NCI-H446 treated with DMSO at 0.1 percent for 48 hours (cell line): ENCODE results near the gene PPCDC.

Source experiments
- DNase-seq: peaks from one replicate; lab custom pipeline; 2025; lab: John Stamatoyannopoulos, UW

PPCDC gene, protein sequence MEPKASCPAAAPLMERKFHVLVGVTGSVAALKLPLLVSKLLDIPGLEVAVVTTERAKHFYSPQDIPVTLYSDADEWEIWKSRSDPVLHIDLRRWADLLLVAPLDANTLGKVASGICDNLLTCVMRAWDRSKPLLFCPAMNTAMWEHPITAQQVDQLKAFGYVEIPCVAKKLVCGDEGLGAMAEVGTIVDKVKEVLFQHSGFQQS

DNA sequence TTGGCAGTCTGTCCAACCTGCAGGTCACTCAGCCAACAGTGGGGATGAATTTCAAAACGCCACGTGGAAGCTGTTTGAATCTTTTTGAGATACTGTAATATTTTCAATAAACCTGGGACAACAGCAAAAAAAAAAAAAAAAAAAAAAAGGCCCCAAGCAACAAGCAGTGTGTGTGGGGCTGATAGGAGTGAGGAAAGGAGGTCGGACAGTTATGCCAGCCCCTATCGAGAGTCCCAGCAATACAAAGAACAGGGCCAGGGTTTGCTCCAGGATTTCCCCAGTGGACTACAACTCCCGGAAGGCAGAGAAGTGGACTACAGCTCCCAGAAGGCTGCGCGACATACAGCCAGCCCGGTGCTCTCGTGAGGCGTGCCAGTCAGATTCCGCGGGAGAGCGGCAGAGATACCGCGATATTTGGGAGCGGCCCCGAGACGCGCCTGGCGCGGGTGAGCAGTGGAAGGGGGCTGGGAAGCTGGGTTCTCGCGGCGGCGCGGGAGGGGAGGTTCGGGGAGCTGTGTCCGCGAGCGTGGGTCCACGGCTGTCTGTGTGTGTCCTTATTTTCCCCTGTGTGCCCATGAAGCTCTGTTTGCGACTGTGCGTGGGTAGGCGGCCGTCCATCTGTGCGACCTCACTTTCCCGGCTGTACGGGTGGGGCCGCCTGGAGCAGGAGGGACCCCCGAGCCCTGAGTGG, at the start of gene PPCDC:
PPCDC (plus strand) TSS at position 410 of the 691 bp plus-strand sequence. CDS start 4,729 bp downstream, outside the sequence.
- DNase-seq = peak; percentile 95

DNA sequence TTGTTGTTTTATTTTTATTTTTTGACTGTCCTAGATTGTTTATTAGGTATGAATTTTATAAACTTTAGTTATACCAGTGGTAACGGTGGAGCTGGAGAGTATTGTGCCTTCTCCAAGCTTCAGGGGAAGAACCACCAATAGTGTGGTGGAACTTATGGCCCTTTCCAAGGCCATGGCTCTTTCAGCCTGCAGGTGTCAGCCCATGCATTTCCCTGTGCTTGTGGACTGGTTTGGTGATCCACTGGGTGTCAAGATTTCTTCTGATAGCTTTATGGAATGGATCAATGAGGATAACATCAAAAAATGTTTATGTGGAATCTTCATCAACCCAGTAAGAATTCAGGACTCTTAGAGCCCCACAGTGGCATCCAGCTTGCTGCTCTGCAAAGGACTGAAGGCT, 47.2 kb upstream of the PPCDC start:
- no peak for DNase-seq

DNA sequence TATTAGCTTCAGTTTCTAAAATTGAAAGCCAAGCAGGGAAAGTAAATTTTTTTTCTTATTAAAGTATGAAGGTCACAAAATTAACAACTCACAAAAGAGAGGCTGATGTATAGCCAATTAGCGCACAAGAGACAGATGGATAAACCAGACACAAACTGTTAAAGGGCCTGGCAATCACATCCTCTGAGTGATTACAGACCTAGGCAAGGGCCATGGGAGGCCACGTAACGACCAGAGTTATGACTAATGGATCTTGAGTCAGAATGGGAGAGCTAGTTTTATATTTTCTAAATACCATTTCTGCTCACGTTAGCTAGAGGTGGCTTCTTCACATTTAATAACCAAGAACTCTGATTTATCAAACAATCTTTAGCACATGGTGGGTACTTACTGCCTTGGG, 45.8 kb upstream of the PPCDC start:
- no peak for DNase-seq

DNA sequence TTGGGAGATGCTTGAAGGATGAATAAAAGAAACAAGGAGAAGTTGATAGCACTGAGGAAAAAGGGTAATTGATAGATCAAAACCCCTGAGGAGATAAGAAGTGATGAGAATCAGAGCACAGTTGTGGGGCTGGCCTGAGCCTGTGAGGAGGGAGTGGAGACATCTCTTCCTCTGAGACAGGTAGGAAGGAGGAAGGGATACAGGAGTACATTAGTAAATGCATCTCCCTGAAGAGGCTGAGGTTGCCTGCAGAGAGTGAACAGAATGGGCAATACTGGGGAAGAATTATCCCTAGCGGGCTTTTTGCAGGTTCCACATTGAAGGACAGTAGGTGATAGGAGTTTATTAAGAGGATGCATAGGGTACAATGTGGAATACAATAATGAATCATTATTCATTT, 45.3 kb upstream of the PPCDC start:
- no peak for DNase-seq

DNA sequence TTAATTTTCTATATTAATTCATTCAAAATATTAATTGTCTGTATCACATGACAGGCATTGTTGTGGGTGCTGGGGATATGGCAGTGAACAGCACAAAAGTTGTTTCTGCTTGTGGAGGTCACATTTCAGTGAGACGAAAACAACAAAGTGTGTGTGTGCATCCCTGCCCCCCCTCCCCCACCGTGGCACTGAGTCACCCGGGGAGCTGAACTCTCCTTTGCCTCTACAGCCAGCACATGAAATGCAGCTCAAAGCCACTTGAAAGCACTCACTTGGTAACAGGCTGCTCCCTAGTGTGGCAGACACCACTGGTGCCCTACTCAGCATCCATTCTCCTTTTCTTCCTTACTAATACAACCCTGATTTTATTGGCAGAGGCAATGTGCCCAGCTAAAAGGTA, 44.9 kb upstream of the PPCDC start:
- DNase-seq = no peak

- no peak for DNase-seq
These were observed 41.2 kb upstream of the PPCDC start for GRCh38 chr15:74982183-74982582.

DNA sequence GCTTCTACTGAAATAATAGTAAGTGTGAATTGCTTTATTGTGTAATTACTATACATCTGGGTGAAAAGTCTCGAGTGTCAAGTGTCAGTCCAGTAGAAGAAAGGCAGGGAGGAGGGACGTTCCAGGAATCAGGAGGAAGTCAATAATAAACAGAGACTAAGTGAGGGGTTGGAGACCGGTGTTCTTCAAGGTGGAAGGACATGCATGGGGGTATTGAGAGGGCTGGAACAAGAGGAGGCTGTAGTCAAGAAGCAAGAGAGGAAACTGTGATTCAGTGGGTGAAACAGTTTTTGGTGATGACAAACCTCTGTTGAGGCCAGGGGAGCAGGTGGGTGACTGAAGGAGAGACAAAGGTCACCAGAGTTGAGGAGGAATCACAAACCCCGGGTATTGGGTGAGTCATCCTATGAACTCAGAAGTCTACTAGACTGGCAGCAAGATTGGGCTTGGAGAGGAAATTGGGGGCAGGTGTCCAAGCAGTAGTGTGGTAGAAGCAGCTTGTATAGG, 39.6 kb upstream of the PPCDC start:
- DNase-seq = no peak

DNA sequence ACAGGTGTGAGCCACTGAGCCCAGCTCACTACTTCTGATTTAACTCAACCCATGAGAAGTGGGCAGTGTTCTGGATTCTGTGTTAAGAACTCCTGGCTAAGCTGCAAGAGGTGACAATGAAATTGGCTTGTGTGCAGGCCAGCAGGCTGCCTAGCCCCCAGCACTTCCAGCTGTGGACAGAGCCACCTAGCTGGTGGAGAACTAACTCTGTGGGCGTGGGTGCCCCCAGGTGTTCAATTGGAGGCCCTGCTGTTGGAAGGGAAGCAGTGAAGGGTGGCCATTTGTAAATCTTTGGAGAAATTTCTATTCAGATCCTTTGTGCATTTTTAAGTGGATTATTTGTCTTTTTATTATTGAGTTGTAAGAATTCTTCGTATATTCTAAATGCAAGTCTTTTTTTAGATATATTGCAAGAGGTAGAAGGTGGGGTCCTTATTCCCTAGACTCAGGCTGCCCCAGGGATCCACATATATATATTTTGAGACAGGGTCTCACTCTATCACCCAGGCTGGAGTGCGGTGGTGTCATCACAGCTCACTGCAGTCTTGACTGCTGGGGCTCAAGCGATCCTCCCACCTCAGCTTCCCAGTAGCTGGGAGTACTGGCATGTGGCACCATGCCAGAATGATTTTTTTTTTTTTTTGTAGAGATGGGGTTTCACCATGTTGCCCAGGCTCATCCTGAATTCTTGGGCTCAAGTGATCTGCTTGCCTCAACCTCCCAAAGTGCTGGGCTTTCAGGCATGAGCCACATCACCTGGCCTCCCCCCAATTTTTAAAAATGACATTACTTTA, 35.2 kb upstream of the PPCDC start:
- DNase-seq = no peak

GRCh38 chr15:74989527-74989926, 33.9 kb upstream of the PPCDC start:
- no peak for DNase-seq

DNA sequence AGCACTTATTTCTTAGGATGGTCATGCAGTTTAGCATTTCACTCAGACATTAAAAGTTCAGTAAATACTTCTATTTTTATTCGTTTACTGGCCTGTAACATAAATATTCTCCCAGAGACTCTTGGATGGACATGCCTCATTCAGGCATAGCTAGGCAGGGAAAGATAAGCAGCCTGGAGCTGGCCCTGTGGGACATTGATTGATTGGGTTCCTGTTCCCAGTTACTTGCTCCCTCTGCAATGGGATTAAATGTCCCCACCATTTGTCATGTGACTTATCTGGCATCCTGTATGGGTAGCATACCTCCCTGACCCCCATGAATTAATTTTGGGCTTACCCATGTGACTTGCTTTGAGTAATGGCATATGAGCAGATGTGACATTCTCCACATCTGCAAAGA, 30.8 kb upstream of the PPCDC start:
- no peak for DNase-seq

GRCh38 chr15:74994236-74994635, 29.2 kb upstream of the PPCDC start:
- no peak for DNase-seq

DNA sequence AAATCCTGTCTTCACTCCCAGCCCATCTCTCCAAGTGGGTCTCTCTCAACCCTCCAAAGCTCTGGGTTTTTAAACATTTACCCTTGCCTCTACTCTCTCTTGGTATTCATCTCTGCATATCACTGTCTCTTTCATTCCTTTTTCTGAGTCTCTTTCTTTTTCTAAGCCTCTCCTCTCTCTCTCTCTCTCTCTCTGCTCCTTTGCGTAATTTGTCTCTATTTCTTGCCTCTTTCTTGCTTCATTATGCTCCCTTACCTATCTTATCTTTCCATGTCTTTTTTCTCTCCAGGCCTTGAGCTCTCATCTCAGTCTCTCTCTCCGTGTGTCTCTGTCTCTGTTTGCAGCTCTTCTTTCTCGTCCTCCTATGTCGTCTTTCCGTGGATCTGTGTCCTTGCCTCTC, 28.7 kb upstream of the PPCDC start:
- DNase-seq = no peak

DNA sequence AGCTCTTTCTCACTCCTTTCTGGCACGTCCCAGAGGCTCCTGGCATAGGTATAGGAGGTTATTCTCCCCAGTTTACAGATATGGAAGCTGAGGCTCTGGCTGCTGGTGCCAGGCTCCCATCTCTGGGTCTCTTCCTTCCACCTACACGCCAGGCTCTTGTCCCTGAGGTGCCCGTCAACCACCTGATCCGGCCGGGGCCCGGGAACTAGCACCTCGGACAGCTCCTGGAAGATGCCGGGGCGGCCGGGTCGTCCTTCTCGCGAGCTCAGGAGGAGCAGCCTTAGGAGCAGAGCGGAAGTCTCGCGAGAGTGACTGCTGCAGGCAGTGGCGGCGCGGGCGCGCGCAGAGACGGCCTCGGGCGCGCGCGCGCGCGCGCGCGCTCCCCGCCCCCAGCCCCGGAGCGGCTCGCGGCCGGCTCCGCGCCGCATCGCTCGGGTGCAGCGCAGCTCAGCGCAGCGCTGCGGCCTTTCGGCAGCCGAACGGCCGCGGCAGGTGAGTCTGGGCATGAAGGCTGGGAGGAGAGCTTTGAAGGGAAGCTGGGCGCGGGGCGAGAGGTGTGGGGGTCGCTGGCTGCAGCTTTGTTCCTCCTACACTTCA, 28.1 kb upstream of the PPCDC start, which contains the start of gene SCAMP5:
SCAMP5 (plus strand) TSS at position 382 of the 597 bp plus-strand sequence. CDS start 16,277 bp downstream, outside the sequence.
- DNase-seq = peak; percentile 85

DNA sequence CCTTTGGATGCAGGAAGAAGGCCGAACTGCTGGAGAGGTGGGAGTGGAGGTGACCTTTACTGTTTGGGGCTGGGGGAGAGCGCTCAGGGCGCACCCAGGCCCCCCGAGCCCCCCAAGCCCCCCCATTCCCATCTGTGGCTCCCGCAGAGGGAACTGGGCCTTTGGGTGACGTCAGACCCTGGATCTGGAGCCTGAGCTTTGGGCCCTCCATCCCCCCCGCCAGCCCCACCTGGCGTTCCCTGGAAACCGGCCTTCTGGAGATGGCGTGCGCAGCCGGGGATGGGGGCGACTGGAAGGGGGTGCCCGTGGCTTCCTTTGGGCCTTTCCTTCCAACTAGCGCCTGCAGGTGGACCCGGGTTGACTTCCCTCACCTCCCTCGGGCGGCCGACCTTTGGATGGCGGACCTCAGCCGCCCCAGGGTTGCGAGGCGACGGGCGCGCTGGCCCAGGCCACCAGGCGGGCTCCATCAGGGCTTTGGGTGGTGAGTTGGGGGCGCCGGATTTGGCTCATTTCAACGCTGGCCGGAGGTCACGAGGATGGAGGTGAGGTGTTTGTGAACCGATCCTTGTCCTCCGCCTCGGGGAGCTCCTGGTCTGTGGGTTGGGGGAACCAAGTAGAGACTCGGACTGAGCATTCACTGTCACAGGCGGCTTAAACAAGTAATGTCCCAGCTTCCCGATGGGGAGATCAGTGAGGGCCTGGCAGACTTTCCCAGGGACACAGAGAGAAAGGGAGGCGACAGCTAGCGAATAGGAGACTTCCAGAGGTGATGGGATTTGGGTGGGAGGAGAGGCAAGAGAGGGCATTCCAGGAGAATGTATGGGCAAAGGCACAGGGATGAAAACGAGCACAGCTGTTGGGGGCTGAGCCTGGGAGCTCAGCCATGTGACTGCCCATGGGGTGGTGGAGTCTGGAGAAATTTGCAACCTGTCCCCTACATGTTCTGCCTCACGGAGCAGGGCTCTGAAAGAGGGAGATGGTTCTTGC, 27.3 kb upstream of the PPCDC start:
- peak; percentile 33 for DNase-seq

DNA sequence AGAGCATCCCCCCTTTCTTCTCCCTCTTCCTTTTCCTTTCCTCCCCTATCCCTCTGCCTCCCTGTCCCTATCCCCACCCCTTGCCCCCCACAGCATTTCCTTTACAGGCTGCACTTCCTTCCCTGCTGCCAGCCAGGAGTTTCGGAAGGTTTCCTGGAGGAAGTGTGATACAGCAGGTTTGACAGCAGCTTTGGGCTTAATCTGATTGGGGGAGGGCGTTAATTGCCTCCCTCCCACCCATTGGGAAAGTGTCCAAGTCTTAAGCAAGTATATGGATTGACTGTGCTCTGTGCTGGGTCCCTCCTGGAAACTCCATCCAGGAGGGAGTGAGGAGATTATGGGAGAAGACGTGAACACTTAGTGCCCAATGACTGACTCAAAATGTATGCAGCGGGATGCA, 26.2 kb upstream of the PPCDC start:
- no peak for DNase-seq

- DNase-seq = no peak
These were observed 25.8 kb upstream of the PPCDC start for GRCh38 chr15:74997543-74997942.

- DNase-seq = no peak
These were observed 22.1 kb upstream of the PPCDC start for GRCh38 chr15:75001310-75001709.

GRCh38 chr15:75002398-75002797, 21.0 kb upstream of the PPCDC start:
- DNase-seq = no peak

DNA sequence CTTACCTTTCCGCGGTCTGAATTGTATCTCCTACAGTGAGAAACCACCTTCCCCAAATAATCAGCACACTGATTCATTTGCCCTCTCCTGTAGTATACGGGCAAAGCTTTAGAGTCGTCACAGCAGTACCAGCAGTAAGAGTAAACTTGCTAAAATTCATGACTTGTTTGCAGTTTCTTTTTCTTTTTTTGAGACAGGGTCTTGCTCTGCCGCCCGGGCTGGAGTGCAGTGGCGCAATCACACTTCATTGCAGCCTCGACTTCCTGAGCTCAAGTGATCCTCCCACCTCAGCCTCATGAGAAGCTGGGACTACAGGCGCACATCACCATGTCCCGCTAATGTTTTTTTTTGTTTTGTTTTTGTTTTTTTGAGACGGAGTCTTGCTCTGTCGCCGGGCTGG, 16.2 kb upstream of the PPCDC start:
- DNase-seq = no peak

DNA sequence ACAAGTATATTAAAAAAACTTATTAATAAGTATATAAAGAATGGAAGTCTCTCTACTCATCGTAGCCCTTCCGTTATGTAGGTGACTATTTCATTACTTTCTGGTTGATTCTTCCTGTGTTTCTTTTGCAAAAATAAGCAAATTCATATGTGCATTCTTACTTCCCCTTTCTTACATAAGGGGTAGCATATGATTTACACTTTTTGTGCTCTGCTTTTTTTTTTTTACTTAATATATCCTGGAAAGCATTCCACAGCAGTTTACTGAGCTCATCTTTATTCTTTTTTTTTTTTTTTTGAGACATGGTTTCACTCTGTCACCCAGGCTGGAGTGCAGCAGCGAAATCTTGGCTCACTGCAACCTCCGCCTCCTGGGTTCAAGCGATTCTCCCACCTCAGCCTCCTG, 15.2 kb upstream of the PPCDC start:
- no peak for DNase-seq
